ENCODE measurements around the gene FAM149A.

DNA sequence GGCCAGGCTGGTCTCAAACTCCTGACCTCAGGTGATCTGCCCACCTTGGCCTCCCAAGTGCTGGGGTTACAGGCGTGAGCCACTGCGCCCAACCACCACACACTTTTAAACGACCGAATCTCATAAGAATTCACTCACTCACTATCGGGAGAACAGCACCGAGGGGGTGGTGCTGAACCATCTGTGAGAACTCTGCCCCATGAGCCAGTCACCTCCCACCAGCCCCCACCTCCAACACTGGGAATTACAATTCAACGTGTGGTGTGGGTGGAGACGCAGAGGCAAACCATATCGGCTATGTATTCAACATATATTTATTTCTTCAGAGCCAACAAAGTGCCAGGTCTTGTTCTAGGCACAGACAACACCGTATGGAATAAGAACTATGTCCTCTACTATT is 32.0 kb upstream of the FAM149A start:
- TF ChIP-seq POLR2A (IDR thresholded peaks at IDR 0.05) (no peak), EP300 (IDR thresholded peaks at IDR 0.05) (no peak)
- TF ChIP-seq, protein P1, sequence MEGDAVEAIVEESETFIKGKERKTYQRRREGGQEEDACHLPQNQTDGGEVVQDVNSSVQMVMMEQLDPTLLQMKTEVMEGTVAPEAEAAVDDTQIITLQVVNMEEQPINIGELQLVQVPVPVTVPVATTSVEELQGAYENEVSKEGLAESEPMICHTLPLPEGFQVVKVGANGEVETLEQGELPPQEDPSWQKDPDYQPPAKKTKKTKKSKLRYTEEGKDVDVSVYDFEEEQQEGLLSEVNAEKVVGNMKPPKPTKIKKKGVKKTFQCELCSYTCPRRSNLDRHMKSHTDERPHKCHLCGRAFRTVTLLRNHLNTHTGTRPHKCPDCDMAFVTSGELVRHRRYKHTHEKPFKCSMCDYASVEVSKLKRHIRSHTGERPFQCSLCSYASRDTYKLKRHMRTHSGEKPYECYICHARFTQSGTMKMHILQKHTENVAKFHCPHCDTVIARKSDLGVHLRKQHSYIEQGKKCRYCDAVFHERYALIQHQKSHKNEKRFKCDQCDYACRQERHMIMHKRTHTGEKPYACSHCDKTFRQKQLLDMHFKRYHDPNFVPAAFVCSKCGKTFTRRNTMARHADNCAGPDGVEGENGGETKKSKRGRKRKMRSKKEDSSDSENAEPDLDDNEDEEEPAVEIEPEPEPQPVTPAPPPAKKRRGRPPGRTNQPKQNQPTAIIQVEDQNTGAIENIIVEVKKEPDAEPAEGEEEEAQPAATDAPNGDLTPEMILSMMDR (IDR thresholded peaks at IDR 0.05), result no peak

Measured in tibial nerve (tissue), 4 donors.